Fibroblast of lung (primary cell): ENCODE data around the gene KCNMA1. TPM values are rescaled to one million over a fixed set of nuclear protein-coding genes. Genes with fewer than 3 reads are reported as not detected.

Source experiments
- DNase-seq, 2 donors: peaks; one replicate each; pipeline versions ENCODE4 v3.0.0 to v3.0.0-alpha.2; 2010; ENCODE audit warnings: low read depth in 2 of 2
- H2AFZ ChIP-seq: 2 replicates; pipeline ENCODE4 v1.5.1; 2012; ENCODE audit warnings: low read length, control low read depth, inconsistent platforms
- H3K27ac ChIP-seq: 2 replicates; pipeline ENCODE4 v1.5.1; 2011; ENCODE audit warnings: low read length, control low read depth; ENCODE audit not compliant: insufficient read depth
- H3K27me3 ChIP-seq: 2 replicates; pipeline ENCODE4 v1.5.1; 2011; ENCODE audit warnings: mild to moderate bottlenecking, low read length; ENCODE audit not compliant: control insufficient read depth, insufficient read depth
- H3K36me3 ChIP-seq: 2 replicates; pipeline ENCODE4 v1.5.1; 2011; ENCODE audit warnings: low read length; ENCODE audit not compliant: control insufficient read depth, insufficient read depth
- H3K4me1 ChIP-seq: 2 replicates; pipeline ENCODE4 v1.5.1; 2011; ENCODE audit warnings: low read length; ENCODE audit not compliant: control insufficient read depth, insufficient read depth; ENCODE audit errors: extremely low read depth
- H3K4me2 ChIP-seq: 2 replicates; pipeline ENCODE4 v1.5.1; 2011; ENCODE audit warnings: low read length, control low read depth; ENCODE audit not compliant: insufficient read depth; ENCODE audit errors: extremely low read depth
- H3K4me3 ChIP-seq, 4 experiments: fragments of 200-600 bp in 1 of 4; sonication (generic) in 1 of 4; replicated peaks in 1 of 4; 2 replicates each; pipeline ENCODE4 v1.5.1; 2011 to 2016; ENCODE audit warnings: low read length in 4 of 4, low read depth in 3 of 4, mild to moderate bottlenecking in 3 of 4, control low read depth in 2 of 4, inconsistent platforms in 1 of 4, mixed read lengths in 1 of 4; ENCODE audit not compliant: insufficient read depth in 1 of 4; ENCODE audit errors: control extremely low read depth in 1 of 4
- H3K79me2 ChIP-seq: 2 replicates; pipeline ENCODE4 v1.5.1; 2012; ENCODE audit warnings: mild to moderate bottlenecking, low read length, inconsistent platforms; ENCODE audit not compliant: control insufficient read depth, insufficient read depth
- H3K9ac ChIP-seq: 2 replicates; pipeline ENCODE4 v1.5.1; 2011; ENCODE audit warnings: mild to moderate bottlenecking, low read length, control low read depth; ENCODE audit not compliant: insufficient read depth
- H3K9me3 ChIP-seq: 2 replicates; pipeline ENCODE4 v1.5.1; 2012; ENCODE audit warnings: low read depth, low read length; ENCODE audit not compliant: control insufficient read depth, insufficient read depth
- H4K20me1 ChIP-seq: 2 replicates; pipeline ENCODE4 v1.5.1; 2011; ENCODE audit warnings: low read length; ENCODE audit not compliant: control insufficient read depth, insufficient read depth; ENCODE audit errors: extremely low read depth
- CTCF ChIP-seq, 2 donors: IDR thresholded peaks in 1 of 2; conservative IDR thresholded peaks in 1 of 2; 1 replicate in 1 of 2; 2 replicates in 1 of 2; pipeline ENCODE4 v1.5.1; 2011 to 2012; ENCODE audit warnings: low read length in 2 of 2, control low read depth in 1 of 2, inconsistent platforms in 1 of 2, low read depth in 1 of 2, mild to moderate bottlenecking in 1 of 2
- EZH2 ChIP-seq: IDR thresholded peaks from 2 replicates; pipeline ENCODE4 v1.5.1; 2012; ENCODE audit warnings: low read length, control low read depth, mild to moderate bottlenecking; ENCODE audit errors: missing control alignments
- polyA plus RNA-seq, 2 donors: library from polyadenylated mRNA; depleted of rRNA in 1 of 2; stranded (reverse) in 1 of 2; unstranded in 1 of 2; fragments of >200 nt; gene quantifications; 2 replicates each; pipeline ENCODE4 v1.2.1, GENCODE V29; 2011 to 2012; ENCODE audit warnings: missing spikeins in 1 of 2
- total RNA-seq: library from RNA; depleted of rRNA; stranded (reverse); fragments of >200 nt; gene quantifications from 2 replicates; pipeline ENCODE4 v1.2.1, GENCODE V29; 2014

Gene KCNMA1
- total and polyA plus RNA-seq, 2 donors (not counting 1 experiment from before 2014, with no cell fraction given), result 31.0 to 138 TPM

GRCh38 chr10:77424257-77424656, 213.4 kb downstream of the KCNMA1 start:
- no peak for DNase-seq
- H2AFZ ChIP-seq, result no peak overlapping the region
- H3K4me2 ChIP-seq, result no peak overlapping the region
- no peaks in the 10 kb centered on the region for H3K27me3 ChIP-seq
- no peaks in the 10 kb centered on the region for H4K20me1 ChIP-seq
- H3K36me3 ChIP-seq, result no peaks in the 10 kb centered on the region
- TF ChIP-seq EZH2, result no peak
- no peak for TF ChIP-seq CTCF (conservative IDR thresholded peaks at IDR 0.05 in 1 of 2, IDR thresholded peaks at IDR 0.05 in 1 of 2; ENCODE audit: low read depth in 1 of 2, low read length in 2 of 2)
- no peaks in the 10 kb centered on the region for H3K4me1 ChIP-seq
- no peak overlapping the region for H3K4me3 ChIP-seq
- no peak overlapping the region for H3K9ac ChIP-seq
- H3K27ac ChIP-seq, result no peak overlapping the region
- no peaks in the 10 kb centered on the region for H3K79me2 ChIP-seq
- H3K9me3 ChIP-seq, result no peaks in the 10 kb centered on the region

- Histone ChIP-seq H3K4me1 (peaks cover 2% of the 10 kb centered on the region), H3K36me3 (no peaks in the 10 kb centered on the region), H3K4me2 (no peak overlapping the region), H2AFZ (no peak overlapping the region), H4K20me1 (no peaks in the 10 kb centered on the region), H3K9me3 (no peaks in the 10 kb centered on the region), H3K9ac (no peak overlapping the region), H3K27me3 (no peaks in the 10 kb centered on the region), H3K79me2 (no peaks in the 10 kb centered on the region), H3K27ac (no peak overlapping the region), H3K4me3 (no peak overlapping the region)
- TF ChIP-seq EZH2 (no peak), CTCF (conservative IDR thresholded peaks at IDR 0.05 in 1 of 2, IDR thresholded peaks at IDR 0.05 in 1 of 2; ENCODE audit: low read depth in 1 of 2, low read length in 2 of 2) (no peak)
- DNase-seq, result peak in 1 of 2 donors; percentile 40
These were observed 214.9 kb downstream of the KCNMA1 start for GRCh38 chr10:77422491-77423338.

- H3K4me2 ChIP-seq, result no peak overlapping the region
- DNase-seq, result no peak
- no peaks in the 10 kb centered on the region for H3K27me3 ChIP-seq
- TF ChIP-seq CTCF (conservative IDR thresholded peaks at IDR 0.05 in 1 of 2, IDR thresholded peaks at IDR 0.05 in 1 of 2; ENCODE audit: low read depth in 1 of 2, low read length in 2 of 2), result no peak
- no peak for TF ChIP-seq EZH2
- no peaks in the 10 kb centered on the region for H3K79me2 ChIP-seq
- no peaks in the 10 kb centered on the region for H3K36me3 ChIP-seq
- H3K4me3 ChIP-seq, result no peak overlapping the region
- no peak overlapping the region for H3K9ac ChIP-seq
- no peaks in the 10 kb centered on the region for H4K20me1 ChIP-seq
- peaks cover 13% of the 10 kb centered on the region for H3K4me1 ChIP-seq
- no peak overlapping the region for H3K27ac ChIP-seq
- no peaks in the 10 kb centered on the region for H3K9me3 ChIP-seq
- H2AFZ ChIP-seq, result no peak overlapping the region
These were observed 216.0 kb downstream of the KCNMA1 start for GRCh38 chr10:77421591-77421990.
